ENCODE measurements around the gene RPS15.
A peak's percentile ranks its signal among the peaks of the same experiment; 100 is the strongest.
"Not testable (repeated sequence)": the region's sequence is repeated elsewhere in the genome, so short reads cannot be mapped to it uniquely, and the experiment has no call there.

Gene RPS15

DNA sequence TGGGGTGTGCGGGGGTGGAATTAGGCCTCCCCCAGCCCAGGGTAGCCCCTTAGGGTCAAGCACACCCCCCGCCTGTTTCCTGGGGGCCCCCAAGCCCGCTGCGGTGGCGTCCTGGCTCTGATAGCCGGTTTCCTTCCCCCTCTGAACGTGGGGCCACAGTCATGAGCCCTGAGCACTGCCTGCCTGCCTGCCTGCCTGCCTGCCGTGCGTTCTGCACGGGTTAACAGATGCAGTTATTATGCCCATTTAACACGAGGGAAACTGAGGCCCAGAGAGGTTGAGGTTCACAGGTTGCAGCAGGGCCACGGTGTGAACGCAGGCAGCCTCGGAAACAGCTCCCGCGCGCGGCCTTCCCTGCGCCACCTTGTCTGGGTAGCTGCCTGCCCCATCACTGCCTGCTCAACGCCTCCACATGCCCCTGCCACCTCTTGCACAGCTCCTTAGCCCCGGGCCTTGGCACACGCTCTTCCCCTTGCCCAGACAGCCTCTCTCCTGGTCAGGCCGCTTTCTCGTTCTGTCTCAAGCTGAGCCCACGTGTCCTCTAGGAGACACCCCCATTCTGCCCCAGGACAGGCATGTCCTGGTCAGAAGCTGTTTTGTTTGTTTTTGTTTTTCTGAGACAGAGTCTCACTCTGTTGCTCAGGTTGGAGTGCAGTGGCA is 35.7 kb upstream of the RPS15 start:
- no peak for DNase-seq

DNA sequence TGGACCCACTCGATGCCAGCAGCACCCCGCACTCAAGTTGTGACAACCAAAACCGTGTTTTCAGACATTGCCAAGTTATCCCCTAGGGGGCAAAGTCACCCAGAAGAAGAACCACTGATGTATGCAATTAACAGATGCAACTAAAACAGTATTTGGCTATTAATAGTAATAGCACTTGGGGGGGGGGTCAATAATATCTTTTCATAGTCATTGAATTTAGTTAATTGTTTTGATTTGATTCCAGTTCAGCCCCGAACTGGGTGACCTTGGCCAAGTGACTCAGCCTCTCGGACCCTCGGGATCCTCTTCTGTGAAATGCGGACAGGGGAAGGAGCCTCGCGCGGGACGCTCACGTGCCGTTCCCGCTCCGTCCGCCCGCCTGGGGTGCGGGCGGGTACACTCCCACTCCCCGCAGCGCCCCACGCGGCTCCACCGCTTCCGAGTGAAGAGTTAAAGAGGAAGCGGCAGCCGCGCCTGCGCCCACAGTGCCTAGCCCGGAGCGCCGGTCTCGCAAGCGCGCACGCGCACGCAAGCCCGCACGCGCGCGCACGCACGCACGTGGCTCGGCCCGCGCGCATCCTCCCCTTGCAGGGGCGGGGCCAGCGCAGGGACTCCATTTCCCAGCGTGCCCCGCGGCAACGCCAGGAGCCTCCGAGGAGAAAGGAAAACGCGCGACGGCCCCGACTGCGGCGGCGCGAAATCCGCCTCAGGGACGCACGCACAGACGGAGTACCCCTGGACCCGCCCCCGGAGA is 31.2 kb upstream of the RPS15 start:
- DNase-seq = peak; percentile 99

- DNase-seq = peak; percentile 79
Observed at GRCh38 chr19:1407528-1408299, 30.5 kb upstream of the RPS15 start, which contains the start of gene DAZAP1. DAZAP1 (plus strand) TSS chr19:1407586; CDS start chr19:1407774, 188 bp downstream.

- DNase-seq = peak; percentile 82
Observed at GRCh38 chr19:1408300-1409203, 29.6 kb upstream of the RPS15 start.

DNA sequence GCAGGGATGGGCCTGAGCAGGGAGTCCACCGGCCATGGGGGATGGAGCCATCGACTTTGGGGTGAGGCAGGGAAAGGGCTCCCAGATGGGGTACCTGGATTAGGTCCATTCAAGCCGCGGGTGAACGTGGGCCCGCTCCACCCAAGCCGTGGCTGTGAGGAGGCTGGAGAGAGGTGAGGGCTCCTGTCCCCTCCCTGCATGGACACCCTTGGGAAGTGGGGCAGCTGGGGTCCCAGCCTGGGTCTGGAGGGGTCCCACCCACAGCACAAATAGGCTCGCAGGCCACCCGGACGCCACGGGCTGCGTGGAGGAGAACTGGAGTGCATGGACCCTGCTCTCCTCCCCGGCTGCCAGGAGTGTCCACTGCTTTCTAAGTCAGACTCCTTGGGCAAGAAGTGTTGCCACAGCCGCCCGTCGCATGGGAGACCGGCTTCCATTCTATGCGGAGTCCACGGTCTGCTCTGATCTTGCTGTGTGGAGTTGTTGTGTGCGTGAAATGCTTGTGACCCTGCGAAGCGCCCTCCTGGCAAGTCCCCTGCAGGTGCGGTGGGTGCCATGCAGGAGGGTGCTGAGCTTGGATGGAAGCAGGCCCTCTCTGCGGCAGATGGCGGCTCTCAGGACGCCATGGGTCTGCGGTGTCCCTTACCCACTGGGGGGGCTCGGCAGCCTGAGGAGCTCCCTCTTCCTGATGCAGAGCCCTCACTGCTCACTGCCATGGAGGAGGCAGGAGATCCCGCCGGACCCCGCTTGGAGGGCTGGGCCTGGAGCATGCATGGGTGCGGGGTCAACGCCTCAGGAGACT is 28.8 kb upstream of the RPS15 start:
- no peak for DNase-seq

DNA sequence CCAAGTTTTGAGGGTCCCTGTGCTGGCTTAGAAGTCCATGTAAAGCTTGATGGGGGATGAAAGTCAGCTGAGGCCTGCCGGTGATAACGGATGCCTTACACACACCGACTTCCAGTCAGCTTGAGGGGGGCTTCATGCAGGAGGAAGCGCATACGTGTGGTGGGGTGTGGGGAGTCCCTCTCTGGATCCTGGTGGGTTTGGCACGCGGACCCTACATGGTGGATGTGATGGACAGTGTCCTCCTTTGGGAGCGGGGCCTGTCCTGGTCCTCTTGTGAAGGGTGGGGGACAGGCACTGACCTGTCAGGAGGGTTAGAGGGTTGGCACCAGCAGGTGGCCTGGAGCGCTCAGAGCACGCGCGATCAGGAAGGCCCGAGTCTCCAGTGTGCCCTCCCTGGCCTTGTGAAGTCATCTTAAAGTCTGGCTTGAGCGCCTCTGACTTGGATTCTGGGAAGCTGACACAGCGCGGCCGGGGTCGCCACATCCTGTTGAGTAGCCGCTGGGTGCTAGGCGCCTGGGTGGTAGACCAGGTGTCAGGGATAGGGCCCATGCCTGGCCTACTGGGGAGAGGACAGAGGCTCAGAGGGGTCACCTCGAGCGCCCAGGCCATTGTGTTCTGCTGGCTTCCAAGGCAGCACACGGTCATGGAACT is 27.9 kb upstream of the RPS15 start:
- DNase-seq = peak; percentile 71

GRCh38 chr19:1410789-1411188 is 27.4 kb upstream of the RPS15 start:
- DNase-seq = no peak

DNA sequence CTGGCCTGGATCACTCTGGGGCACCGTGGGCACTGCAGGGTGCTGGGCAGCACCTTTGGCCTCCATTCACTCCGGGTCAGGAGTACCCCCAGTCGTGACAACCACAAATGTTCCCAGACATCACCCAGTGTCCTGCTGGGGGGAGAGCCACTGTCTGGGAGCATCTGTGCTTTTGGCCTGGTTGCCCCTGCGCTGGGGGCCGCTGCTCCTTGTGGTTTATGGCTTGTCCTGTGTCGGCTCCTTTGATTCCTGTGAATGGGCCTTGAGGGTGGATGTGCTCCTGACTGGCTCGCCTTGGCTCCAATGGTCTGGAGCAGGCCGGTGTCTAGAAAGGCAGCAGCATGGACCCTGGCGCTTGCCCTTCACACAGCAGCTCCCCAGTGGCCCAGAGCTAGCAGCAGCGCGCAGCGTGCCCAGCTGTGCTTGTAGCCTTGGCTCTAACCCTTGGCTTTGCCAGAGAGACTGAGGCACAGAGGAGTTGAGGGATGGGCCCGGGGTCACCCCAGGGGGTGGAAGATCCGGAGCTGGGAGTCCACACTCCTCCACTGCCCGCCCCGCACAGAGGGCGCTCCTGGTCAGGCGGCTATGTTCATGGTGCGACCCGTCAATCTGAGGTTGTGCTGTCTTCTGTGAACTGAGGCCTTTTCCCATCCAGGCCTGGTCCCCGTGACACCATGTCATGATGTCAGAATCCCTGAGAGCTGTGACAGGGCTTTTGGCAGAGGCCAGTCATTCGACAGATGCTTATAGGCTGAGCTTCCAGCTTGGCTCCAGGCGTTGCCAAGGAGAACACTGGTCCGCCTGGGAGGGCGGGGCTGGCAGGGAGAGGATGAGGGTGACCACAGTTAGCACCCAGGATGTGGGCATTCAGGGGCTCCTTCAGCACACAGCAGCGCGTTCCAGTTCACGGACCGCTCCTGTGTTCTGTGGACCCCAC is 26.7 kb upstream of the RPS15 start:
- DNase-seq = no peak

- no peak for DNase-seq
Observed at GRCh38 chr19:1412323-1412923, 25.8 kb upstream of the RPS15 start.

- DNase-seq = no peak
Observed at GRCh38 chr19:1412995-1413800, 25.0 kb upstream of the RPS15 start.

DNA sequence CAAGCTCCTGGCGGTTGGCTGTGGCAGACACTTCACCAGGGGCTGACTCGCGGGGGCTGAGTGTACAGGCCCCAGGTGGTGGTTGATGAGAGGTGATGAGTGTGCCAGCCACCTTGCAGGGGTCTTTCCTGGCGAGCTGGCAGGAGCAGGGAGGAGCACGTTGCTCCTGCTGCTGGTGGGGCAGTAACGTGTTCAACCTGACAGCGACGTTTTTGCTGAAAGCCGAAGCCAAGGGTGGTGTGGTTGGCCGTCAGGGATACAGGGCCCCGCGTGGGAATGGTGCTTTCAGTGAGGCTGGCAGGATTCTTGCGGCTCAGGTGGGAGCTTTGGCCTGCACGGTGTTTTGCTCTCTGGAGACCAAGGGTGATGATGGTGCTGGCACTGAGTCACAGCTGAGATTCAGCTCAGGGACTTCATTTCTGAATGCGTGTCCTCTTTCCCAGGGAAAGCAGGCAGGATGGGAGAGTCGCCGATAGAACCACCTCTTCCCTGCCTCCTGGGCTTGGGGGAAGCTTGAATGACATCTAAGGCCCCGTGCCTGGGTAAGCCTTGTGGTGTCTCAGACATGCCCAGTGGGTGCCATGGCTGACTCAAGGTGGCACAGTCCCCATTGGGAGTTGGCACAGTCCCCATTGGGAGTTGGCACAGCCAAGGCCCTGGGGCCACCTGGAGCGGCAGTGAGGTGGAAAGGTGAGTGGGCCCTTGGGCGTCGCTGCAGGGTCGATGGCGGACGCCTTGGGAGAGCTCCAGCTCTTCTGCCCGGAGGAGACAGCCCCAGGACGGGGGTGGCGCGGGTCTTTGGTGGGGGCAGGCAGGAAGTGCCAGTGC is 22.0 kb upstream of the RPS15 start:
- DNase-seq = no peak

DNA sequence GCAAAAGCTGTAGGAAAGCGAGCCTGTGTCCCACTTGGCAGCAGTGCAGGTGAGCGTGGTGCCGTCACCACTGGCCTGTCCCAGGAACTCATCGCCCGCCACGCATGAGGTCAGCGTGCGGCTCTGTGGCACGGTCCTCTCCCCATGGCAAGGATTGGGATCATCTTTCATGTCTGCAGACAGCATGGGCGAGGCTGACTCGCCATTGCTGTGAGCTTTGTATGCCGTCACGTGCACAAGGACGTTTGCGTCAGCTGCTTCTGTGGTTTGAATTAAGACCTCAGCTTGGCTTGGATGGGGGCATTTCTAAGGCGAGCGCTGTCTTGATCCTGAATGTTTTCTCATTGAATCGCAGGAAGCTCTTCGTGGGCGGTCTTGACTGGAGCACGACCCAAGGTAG is 21.1 kb upstream of the RPS15 start:
- no peak for DNase-seq

- DNase-seq = no peak
Observed at GRCh38 chr19:1417681-1418495, 20.3 kb upstream of the RPS15 start.

GRCh38 chr19:1418496-1418775 is 19.8 kb upstream of the RPS15 start:
- no peak for DNase-seq

DNA sequence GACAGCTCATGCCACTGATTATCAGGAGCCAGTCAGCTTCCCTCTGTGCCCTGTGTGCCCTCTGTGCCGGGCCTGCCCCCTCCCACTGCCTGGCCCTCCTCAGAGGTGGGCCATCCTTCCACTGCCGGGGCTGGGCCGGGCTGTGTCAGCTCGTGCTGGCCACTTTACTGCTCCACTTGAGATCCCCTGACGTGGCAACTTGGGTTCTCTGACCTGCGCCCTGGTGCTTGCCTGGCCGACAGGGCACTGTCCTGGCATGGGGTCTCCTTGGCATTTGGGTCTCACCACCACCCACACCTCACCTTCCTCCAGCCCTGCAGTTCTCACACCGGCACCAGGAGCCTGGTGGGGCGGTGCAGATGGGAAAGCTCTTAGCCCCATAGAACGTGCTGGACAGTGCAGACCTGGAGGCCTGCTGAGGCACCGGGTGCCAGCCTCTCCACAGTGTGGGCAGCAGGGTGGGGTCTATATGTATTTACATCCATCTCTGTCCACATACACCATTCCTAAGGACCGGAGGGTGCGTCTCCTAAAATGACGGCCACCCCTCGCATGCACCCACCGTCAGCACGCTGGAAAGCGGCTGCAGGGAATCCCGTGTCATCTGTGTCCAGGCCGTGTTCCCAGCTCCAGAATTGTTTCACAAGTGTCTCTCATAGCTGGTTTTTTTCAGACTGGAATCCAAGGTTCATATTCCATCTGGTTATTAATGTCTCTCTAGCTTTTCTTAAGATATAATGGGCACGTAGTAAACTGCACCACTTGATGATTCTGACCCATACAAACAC is 19.1 kb upstream of the RPS15 start:
- no peak for DNase-seq

- DNase-seq = not testable (repeated sequence)
Observed at GRCh38 chr19:1420085-1420484, 18.1 kb upstream of the RPS15 start.

Data from activated CD8-positive, alpha-beta memory T cell treated with anti-CD3 and anti-CD28 coated beads, Interleukin-2, amount 50 U/mL, for 48 hours (primary cell).